VCaP (cell line): ENCODE results near the gene KRT20.
A peak's percentile ranks its signal among the peaks of the same experiment; 100 is the strongest.

Source experiments
- H3K27ac ChIP-seq: fragments of 450-650 bp; 2 replicates; pipeline ENCODE4 v1.5.1; 2017
- CTCF ChIP-seq: fragments of 450-650 bp; conservative IDR thresholded peaks from 2 replicates; pipeline ENCODE4 v1.5.1; 2017; ENCODE audit warnings: mild to moderate bottlenecking, moderate library complexity

The KRT20 gene

GRCh38 chr17:40909351-40909750 is 24.3 kb upstream of the KRT20 start:
- peak overlapping the region; percentile 20; the same call in 1 of the 2 replicates for H3K27ac ChIP-seq
- TF ChIP-seq CTCF, result peak; percentile 89

GRCh38 chr17:40906613-40907012 is 21.6 kb upstream of the KRT20 start:
- no peak overlapping the region for H3K27ac ChIP-seq
- TF ChIP-seq CTCF, result no peak

- no peak overlapping the region for H3K27ac ChIP-seq
- no peak for TF ChIP-seq CTCF
These were observed 20.3 kb upstream of the KRT20 start for GRCh38 chr17:40905370-40905769.

- TF ChIP-seq CTCF, result no peak
- no peak overlapping the region for H3K27ac ChIP-seq
These were observed 18.2 kb upstream of the KRT20 start for GRCh38 chr17:40903129-40903847.

GRCh38 chr17:40902498-40902897 is 17.5 kb upstream of the KRT20 start:
- TF ChIP-seq CTCF, result no peak
- no peak overlapping the region for H3K27ac ChIP-seq

- no peak overlapping the region for H3K27ac ChIP-seq
- no peak for TF ChIP-seq CTCF
These were observed 17.0 kb upstream of the KRT20 start for GRCh38 chr17:40901981-40902474.

- H3K27ac ChIP-seq, result no peak overlapping the region
- no peak for TF ChIP-seq CTCF
These were observed 15.8 kb upstream of the KRT20 start for GRCh38 chr17:40900809-40901356.
